Measurements from ENCODE around the gene RAB34. TPM values are rescaled to one million over a fixed set of nuclear protein-coding genes. Genes with fewer than 3 reads are reported as not detected.
"Not testable (repeated sequence)": the region's sequence is repeated elsewhere in the genome, so short reads cannot be mapped to it uniquely, and the experiment has no call there.

RAB34 gene
- total RNA-seq, 6 experiments from 2014 or later: 161 to 219 (median 192) TPM

DNA sequence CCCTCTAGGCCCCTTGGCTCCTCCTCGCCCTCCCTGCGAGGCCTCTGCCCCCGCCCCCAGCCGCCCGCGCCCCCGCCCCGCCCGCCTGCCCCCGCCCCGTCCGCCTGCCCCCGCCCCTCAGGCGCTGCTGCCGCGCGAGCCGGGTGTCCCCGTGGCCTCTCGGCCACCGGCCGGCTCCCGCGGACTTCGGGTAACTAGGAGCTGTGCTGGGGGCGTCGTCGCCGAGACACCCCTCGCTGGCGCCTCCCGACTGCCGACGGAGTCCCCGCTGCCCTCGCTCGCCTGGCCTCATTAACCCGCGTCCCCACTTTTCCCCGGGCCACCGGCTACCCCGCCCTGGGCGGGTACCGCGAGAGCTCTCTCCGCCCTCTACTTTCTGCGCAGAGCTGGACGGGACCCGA, 8.6 kb upstream of the RAB34 start, which contains the start of gene TLCD1:
TSS of gene TLCD1 (minus strand) at position 8 of the 401 bp plus-strand sequence. CDS start 136 bp downstream, outside the sequence.
- H3K27me3 Mint-ChIP-seq (ENCODE audit: insufficient read depth): peaks cover 19% of the 10 kb centered on the region
- H3K9me3 Mint-ChIP-seq: no peaks in the 10 kb centered on the region
- TF ChIP-seq, protein P1, sequence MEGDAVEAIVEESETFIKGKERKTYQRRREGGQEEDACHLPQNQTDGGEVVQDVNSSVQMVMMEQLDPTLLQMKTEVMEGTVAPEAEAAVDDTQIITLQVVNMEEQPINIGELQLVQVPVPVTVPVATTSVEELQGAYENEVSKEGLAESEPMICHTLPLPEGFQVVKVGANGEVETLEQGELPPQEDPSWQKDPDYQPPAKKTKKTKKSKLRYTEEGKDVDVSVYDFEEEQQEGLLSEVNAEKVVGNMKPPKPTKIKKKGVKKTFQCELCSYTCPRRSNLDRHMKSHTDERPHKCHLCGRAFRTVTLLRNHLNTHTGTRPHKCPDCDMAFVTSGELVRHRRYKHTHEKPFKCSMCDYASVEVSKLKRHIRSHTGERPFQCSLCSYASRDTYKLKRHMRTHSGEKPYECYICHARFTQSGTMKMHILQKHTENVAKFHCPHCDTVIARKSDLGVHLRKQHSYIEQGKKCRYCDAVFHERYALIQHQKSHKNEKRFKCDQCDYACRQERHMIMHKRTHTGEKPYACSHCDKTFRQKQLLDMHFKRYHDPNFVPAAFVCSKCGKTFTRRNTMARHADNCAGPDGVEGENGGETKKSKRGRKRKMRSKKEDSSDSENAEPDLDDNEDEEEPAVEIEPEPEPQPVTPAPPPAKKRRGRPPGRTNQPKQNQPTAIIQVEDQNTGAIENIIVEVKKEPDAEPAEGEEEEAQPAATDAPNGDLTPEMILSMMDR (IDR thresholded peaks at IDR 0.05): no peak
- peaks cover 21% of the 10 kb centered on the region for H3K36me3 Mint-ChIP-seq (ENCODE audit: low read depth)
- DNase-seq: peak; percentile 37
- H3K4me3 Mint-ChIP-seq: peak within 1 kb of the TSS; percentile 95
- H3K27ac Mint-ChIP-seq: peak within 1 kb of the TSS; percentile 96
- H3K4me1 Mint-ChIP-seq (ENCODE audit: low read depth): peaks cover 58% of the 10 kb centered on the region

- TF ChIP-seq, protein P1 (IDR thresholded peaks at IDR 0.05): 0 out of 2 replicates have a peak, but pooled peaks have one; percentile 4
- peak; percentile 84 for DNase-seq
- Mint-ChIP-seq H3K4me1 (ENCODE audit: low read depth) (peaks cover 63% of the 10 kb centered on the region), H3K9me3 (no peaks in the 10 kb centered on the region), H3K27me3 (ENCODE audit: insufficient read depth) (peaks cover 21% of the 10 kb centered on the region), H3K36me3 (ENCODE audit: low read depth) (peaks cover 26% of the 10 kb centered on the region), H3K27ac (peak overlapping the region; percentile 96), H3K4me3 (peak overlapping the region; percentile 95)
Observed at GRCh38 chr17:28725660-28726225, 8.1 kb upstream of the RAB34 start.

- Mint-ChIP-seq H3K27me3 (ENCODE audit: insufficient read depth) (peaks cover 24% of the 10 kb centered on the region), H3K9me3 (peaks cover 5% of the 10 kb centered on the region; the same call in 1 of the 2 replicates), H3K4me1 (ENCODE audit: low read depth) (peaks cover 67% of the 10 kb centered on the region), H3K36me3 (ENCODE audit: low read depth) (peaks cover 31% of the 10 kb centered on the region), H3K4me3 (peak overlapping the region; percentile 95), H3K27ac (peak overlapping the region; percentile 96)
- TF ChIP-seq, protein P1 (IDR thresholded peaks at IDR 0.05): peak; percentile 50
- DNase-seq: peak; percentile 70
Observed at GRCh38 chr17:28725166-28725659, 7.5 kb upstream of the RAB34 start.

- peak overlapping the region; percentile 95 for H3K4me3 Mint-ChIP-seq
- peaks cover 67% of the 10 kb centered on the region for H3K4me1 Mint-ChIP-seq (ENCODE audit: low read depth)
- H3K36me3 Mint-ChIP-seq (ENCODE audit: low read depth): peaks cover 36% of the 10 kb centered on the region
- H3K9me3 Mint-ChIP-seq: peaks cover 8% of the 10 kb centered on the region; the same call in 1 of the 2 replicates
- DNase-seq: no peak
- TF ChIP-seq, protein P1 (IDR thresholded peaks at IDR 0.05): no peak
- peak overlapping the region; percentile 96 for H3K27ac Mint-ChIP-seq
- H3K27me3 Mint-ChIP-seq (ENCODE audit: insufficient read depth): peaks cover 29% of the 10 kb centered on the region
Observed at GRCh38 chr17:28724500-28725165, 7.0 kb upstream of the RAB34 start.

GRCh38 chr17:28723836-28724499, 6.3 kb upstream of the RAB34 start:
- Mint-ChIP-seq H3K4me3 (peak overlapping the region; percentile 95), H3K4me1 (ENCODE audit: low read depth) (peaks cover 70% of the 10 kb centered on the region), H3K36me3 (ENCODE audit: low read depth) (peaks cover 34% of the 10 kb centered on the region), H3K27ac (peak overlapping the region; percentile 96), H3K27me3 (ENCODE audit: insufficient read depth) (peaks cover 29% of the 10 kb centered on the region)
- not testable (repeated sequence) for DNase-seq, H3K9me3 Mint-ChIP-seq

All from HFFc6 (cell line).